AG09319 (cell line): ENCODE data around the gene GORAB.

Experiments used
- DNase-seq: peaks from one replicate; pipeline ENCODE4 v3.0.0-alpha.2; 2010; ENCODE audit warnings: low read depth; ENCODE audit errors: extremely low read depth
- CTCF ChIP-seq: IDR thresholded peaks from 2 replicates; pipeline ENCODE4 v1.5.1; 2011; ENCODE audit warnings: low read depth, mild to moderate bottlenecking, inconsistent platforms, low read length, moderate library complexity

Gene GORAB

GRCh38 chr1:170521818-170522217 lies 10.1 kb upstream of the GORAB start:
- DNase-seq: no peak
- no peak for TF ChIP-seq CTCF

GRCh38 chr1:170530972-170531757 lies 801 bp upstream of the GORAB start:
- TF ChIP-seq CTCF: no peak
- no peak for DNase-seq

GRCh38 chr1:170533298-170533697 lies 1.3 kb downstream of the GORAB start:
- peak; percentile 54 for DNase-seq
- no peak for TF ChIP-seq CTCF

GRCh38 chr1:170534626-170535147 lies 2.7 kb downstream of the GORAB start:
- no peak for TF ChIP-seq CTCF
- no peak for DNase-seq

GRCh38 chr1:170535418-170535817 lies 3.5 kb downstream of the GORAB start:
- no peak for TF ChIP-seq CTCF
- DNase-seq: no peak

GRCh38 chr1:170536924-170537551 lies 5.1 kb downstream of the GORAB start:
- DNase-seq: no peak
- TF ChIP-seq CTCF: no peak
